DMS53 (cell line): Measurements from ENCODE around the gene CDYL2.

Experiments used
- DNase-seq: peaks from one replicate; lab custom pipeline; 2025; lab: John Stamatoyannopoulos, UW

Gene CDYL2

GRCh38 chr16:80592273-80592672 lies 212.1 kb downstream of the CDYL2 start:
- DNase-seq = no peak

DNA sequence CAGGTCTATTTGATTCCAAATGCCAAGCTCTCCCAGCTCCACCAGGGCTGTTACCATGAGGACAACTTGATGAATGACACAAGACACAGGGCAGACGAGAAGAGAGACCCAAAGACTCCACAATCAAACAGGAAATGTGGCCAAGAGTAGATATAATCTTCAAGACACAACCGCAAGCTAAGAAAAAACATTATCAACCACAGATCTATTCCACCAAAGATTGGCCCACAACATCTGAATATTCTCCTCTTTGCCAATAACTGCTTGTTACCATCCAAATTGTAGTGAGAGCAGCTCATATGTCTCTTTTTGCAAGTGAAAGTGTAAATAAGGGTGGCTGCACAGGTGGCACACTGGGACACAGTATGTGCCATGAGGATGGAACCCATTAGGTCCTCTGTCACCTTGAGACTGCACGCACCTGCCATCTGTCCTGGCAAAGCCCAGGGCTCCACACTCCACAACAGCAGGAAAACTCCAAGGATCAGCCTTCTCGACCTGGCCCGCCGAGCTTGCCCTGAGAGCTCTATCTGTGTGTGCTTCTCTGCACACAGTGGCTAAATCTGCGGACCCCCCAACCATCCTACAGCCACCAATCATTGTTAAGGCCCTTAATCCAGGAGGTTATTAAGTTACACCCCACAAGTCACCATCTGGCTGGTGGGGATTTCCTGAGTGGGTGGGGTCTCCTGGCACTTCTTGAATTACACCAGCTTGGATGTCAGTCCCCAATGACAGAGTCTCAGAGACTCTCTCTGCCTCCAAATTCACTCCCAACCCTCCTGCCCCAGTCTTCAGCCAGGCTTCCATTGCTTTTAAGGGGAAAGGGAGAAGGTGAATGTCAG lies 213.1 kb downstream of the CDYL2 start:
- no peak for DNase-seq

- no peak for DNase-seq
These were observed 217.3 kb downstream of the CDYL2 start for GRCh38 chr16:80587071-80587470.

- no peak for DNase-seq
These were observed 217.9 kb downstream of the CDYL2 start for GRCh38 chr16:80586476-80586875.

DNA sequence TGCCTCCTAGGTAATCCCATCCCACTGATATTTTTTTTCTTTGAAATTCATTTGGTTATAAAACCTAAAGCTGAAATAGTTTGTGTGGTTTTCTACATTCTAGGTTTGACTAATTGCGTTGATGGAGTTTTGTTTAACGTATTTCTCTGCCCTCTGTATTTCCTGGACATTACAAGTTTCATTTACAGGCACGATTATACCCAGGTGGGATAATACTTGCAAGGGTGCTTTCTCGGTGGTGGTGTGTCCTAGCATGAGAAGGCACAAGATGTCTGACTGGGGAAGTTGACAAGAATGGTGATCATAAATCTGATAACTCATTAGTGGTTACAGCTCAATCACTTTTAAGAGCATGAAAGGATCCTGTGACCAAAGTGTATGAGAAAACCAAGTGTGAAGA lies 218.6 kb downstream of the CDYL2 start:
- DNase-seq = no peak

DNA sequence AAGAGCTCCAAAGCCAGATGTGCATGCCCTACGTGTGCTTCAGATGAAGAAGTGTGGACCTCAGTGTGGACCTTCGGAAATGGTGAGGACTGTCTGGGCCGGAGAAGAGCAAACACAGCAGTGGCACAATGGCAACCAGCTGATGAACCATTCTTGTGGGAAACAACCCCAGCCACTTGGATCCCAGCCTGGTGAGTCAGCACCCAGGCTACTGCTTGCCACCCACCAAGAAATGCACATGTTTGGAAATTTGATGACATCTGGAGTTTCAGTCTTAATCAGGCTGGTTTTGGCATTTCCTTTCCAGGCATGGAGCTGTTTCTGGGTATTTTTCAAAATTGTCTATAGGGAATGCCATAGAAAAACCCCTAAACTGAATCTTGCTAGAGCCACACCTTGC lies 220.9 kb downstream of the CDYL2 start:
- DNase-seq = no peak

- DNase-seq = no peak
These were observed 224.1 kb downstream of the CDYL2 start for GRCh38 chr16:80580109-80580832.

GRCh38 chr16:80577485-80578280 lies 226.7 kb downstream of the CDYL2 start:
- DNase-seq = peak; percentile 32

DNA sequence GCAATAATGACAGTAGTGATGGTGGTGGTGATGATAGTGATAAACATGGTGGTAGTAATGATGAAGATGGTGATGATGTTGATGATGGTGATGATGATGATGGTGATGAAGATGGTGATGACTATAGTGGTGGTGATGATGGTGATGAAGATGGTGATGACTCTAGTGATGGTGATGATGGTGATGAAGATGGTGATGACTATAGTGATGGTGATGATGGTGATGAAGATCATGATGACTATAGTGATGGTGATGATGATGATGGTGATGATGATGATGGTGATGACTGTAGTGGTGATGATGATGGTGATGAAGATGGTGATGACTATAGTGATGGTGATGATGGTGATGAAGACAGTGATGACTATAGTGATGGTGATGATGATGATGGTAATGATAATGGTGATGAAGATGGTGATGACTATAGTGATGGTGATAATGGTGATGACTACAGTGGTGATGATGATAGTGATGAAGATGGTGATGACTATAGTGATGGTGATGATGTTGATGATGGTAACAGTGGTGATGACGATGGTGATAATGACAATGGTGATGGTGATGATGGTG lies 228.0 kb downstream of the CDYL2 start:
- no peak for DNase-seq

DNA sequence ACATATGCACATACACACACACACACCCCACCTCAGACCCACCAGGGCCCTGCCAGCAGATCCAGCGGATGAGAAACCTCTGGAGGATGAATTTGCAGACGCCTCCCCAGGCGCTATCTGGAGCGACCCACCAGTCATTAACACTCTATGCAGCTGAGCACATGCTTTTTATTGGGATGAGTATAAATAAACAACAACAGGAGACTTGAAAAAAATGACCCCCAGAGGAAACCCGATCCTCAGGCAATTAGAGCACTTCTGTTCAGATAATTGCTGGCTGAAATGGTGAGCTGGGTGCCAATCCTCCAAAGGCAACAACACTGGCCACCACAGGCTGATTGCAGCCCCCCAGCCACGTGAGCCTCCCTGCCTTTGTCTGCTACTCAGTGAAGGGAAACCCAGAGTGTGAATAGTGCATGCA lies 230.7 kb downstream of the CDYL2 start:
- DNase-seq = no peak

GRCh38 chr16:80570106-80570478 lies 234.3 kb downstream of the CDYL2 start:
- no peak for DNase-seq

DNA sequence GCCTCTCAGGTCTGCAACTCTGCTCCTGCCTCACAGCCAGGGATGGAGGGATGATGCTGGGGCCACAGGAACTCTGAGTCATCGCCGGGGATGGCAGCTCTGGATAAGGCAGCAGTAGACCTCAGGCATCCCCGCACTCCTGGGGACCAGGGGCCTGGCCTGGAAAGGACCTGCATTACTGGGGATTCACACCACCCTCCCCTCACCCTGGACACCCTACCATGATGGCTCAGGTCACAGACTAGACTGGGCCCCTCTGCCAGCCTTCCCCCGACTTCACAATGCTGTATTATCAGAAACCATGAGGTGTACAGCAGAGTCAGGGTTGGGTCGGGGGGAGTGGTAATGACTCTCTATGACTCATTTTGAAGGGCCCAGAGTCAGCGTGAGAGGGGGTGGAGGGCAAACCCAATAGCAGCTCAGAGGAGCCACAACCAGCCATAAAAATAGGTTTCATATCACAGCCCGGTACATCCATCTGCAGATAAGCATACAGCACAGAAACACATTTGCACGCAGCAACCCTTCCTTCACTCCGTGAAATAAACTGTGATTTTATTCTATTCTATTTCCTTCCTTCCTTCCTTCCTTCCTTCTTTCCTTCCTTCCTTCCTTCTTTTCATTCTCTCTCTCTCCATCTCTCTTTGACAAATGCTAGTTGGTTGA lies 234.8 kb downstream of the CDYL2 start:
- peak; percentile 12 for DNase-seq

DNA sequence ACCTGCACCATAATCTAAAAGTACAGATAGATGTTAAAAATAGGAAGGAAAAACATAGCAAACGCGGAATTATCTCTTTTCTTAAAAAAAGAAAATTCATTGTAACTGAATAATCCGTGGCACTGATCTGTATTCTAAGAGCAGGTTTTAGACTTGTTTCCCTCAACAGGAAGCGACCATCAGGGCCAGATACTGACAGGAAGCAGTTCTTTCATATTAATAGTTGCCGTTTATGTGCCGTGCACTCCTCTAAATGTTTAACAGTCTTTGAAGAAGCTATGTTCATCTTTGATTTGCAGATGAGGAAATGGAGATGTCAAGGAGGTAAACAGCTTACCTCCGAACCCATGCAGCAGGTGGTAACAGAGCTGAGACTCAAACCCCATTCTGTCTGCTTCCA lies 240.0 kb downstream of the CDYL2 start:
- DNase-seq = no peak

DNA sequence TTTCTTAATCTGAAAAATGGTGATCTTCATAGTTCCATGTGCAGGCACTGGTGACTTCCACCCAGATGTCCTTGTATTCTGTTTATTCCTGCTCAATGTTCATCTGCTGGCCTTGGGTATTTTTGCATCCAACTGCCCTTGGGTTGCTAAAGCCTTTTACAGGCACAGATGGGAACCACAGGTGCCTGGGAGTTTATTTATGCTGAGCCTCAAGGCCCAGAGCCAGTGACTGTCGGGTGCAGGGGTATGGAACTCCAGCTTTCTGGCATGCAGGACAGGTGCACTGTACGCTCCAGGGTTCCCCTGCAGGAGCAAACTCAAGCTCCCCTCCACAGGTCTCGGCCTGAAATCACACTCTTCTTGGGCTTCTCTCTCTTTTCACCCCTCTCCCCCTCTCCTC lies 241.3 kb downstream of the CDYL2 start:
- DNase-seq = no peak

DNA sequence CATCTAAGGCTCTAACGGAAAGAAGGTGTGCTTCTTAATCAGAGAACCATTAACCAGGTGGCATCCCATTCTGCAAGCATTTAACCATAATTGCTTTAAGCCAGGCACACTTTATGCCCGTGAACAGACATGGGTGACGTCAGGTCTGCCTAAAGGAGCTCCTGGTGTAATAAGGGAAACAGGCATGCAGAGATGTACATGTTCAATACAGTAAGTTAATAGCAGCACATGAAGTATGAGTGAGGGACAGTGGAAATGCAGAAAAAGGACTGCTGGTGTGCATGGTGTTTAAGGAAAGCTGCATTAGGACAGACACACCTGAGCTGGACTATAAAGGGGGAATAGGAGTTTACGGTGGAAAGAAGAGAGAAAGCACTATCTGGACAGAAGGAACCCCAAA lies 245.0 kb downstream of the CDYL2 start:
- DNase-seq = no peak

DNA sequence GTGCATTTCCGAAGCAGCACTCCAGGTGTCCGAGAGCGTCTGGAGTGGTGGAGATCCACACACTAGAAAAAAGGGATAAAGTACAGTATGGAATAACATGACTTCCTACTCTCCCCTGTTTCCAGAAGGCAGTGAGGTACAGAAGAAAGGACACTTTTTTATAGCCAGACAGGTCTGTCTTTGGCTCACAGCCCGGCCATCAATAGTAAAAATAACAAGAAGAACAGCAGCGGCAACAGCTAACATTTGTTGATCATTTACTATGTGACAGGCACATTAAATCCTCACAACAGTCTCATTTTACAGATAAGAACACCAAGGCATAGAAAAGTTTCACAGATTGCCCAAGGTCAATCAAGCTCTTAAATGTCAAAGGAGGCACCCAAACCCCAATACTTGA lies 247.4 kb downstream of the CDYL2 start:
- peak; percentile 71 for DNase-seq

- no peak for DNase-seq
These were observed 247.9 kb downstream of the CDYL2 start for GRCh38 chr16:80556481-80556880.

DNA sequence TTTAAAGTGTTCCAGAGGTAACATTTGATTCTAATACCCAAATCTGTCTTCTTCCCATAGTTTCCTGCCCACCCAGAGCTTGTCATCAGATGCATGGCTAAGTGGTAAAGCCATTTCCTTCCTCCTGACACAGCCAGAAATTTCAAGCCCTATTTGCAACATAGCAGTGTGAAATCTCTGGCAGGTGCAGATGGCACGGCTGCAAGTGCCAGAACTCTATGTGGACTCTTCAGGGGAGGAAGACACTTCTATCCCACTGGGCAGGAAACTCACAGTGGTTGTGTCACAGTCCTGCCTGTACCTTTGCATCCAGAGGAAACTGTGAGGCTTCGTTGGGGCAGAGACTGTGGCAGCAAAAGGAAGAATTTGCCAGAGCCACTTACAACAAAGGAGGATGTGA lies 250.4 kb downstream of the CDYL2 start:
- peak; percentile 18 for DNase-seq

- no peak for DNase-seq
These were observed 252.1 kb downstream of the CDYL2 start for GRCh38 chr16:80552277-80552676.
